H1 (cell line): ENCODE results near the gene LIAS.

ENCODE experiments used
- CBX8 ChIP-seq: fragments of 300-800, 300-1000 bp; sonication (generic); IDR thresholded peaks from 2 replicates; pipeline ENCODE4 v1.7.1; 2016; ENCODE audit warnings: low read depth, low read length, borderline replicate concordance
- CHD1 ChIP-seq: IDR thresholded peaks from 2 replicates; pipeline ENCODE4 v1.6.1; 2012; ENCODE audit warnings: low read depth, low read length, improper control_type of control experiment
- CHD2 ChIP-seq: IDR thresholded peaks from 2 replicates; pipeline ENCODE4 v1.6.1; 2012; ENCODE audit warnings: low read length, improper control_type of control experiment
- EP300 ChIP-seq, 2 experiments: IDR thresholded peaks; 1 replicate in 1 of 2; 2 replicates in 1 of 2; pipeline ENCODE4 v1.6.1; 2011 to 2012; ENCODE audit warnings: low read depth in 2 of 2, low read length in 2 of 2, mild to moderate bottlenecking in 2 of 2, borderline replicate concordance in 1 of 2, inconsistent platforms in 1 of 2, moderate library complexity in 1 of 2
- EZH2 ChIP-seq: fragments of 200-600 bp; sonication (generic); IDR thresholded peaks from 2 replicates; pipeline ENCODE4 v1.7.1; 2012; ENCODE audit warnings: low read depth, mild to moderate bottlenecking, moderate library complexity, low read length, inconsistent platforms; ENCODE audit not compliant: severe bottlenecking
- NRF1 ChIP-seq: IDR thresholded peaks from 2 replicates; pipeline ENCODE4 v1.6.1; 2011; ENCODE audit warnings: mild to moderate bottlenecking, low read depth, low read length, improper control_type of control experiment
- POLR2A ChIP-seq, 2 experiments: IDR thresholded peaks; 1 replicate in 1 of 2; 2 replicates in 1 of 2; pipeline ENCODE4 v1.6.1; 2011; ENCODE audit warnings: low read depth in 2 of 2, low read length in 2 of 2, mild to moderate bottlenecking in 2 of 2; ENCODE audit errors: control extremely low read depth in 1 of 2
- POLR2AphosphoS5 ChIP-seq: IDR thresholded peaks from 2 replicates; pipeline ENCODE4 v1.6.1; 2011; ENCODE audit warnings: low read depth, low read length
- TAF1 ChIP-seq: IDR thresholded peaks from 2 replicates; pipeline ENCODE4 v1.6.1; 2011; ENCODE audit warnings: mild to moderate bottlenecking, low read depth, low read length
- TEAD4 ChIP-seq: IDR thresholded peaks from 2 replicates; pipeline ENCODE4 v1.6.1; 2012; ENCODE audit warnings: low read depth, low read length, inconsistent platforms, mixed read lengths
- YY1 ChIP-seq: IDR thresholded peaks from 2 replicates; pipeline ENCODE4 v1.6.1; 2011; ENCODE audit warnings: low read depth, mild to moderate bottlenecking, low read length
- TF ChIP-seq, protein P1 (sequence below): IDR thresholded peaks from 2 replicates; pipeline ENCODE4 v1.6.1; 2011; ENCODE audit warnings: low read depth, mild to moderate bottlenecking, low read length; ENCODE audit not compliant: insufficient read depth
- TF ChIP-seq, protein P2 (sequence below), 3 experiments: IDR thresholded peaks; 1 replicate in 2 of 3; 2 replicates in 1 of 3; pipeline versions ENCODE4 v1.5.1 to v1.6.1; 2011; ENCODE audit warnings: low read length in 3 of 3, mild to moderate bottlenecking in 3 of 3, inconsistent platforms in 2 of 3, low read depth in 1 of 3, moderate library complexity in 1 of 3; ENCODE audit not compliant: insufficient read depth in 1 of 3; ENCODE audit errors: control extremely low read depth in 1 of 3
- TF ChIP-seq, protein P3 (sequence below): IDR thresholded peaks from 2 replicates; pipeline ENCODE4 v1.6.1; 2012; ENCODE audit warnings: inconsistent platforms

DNA sequence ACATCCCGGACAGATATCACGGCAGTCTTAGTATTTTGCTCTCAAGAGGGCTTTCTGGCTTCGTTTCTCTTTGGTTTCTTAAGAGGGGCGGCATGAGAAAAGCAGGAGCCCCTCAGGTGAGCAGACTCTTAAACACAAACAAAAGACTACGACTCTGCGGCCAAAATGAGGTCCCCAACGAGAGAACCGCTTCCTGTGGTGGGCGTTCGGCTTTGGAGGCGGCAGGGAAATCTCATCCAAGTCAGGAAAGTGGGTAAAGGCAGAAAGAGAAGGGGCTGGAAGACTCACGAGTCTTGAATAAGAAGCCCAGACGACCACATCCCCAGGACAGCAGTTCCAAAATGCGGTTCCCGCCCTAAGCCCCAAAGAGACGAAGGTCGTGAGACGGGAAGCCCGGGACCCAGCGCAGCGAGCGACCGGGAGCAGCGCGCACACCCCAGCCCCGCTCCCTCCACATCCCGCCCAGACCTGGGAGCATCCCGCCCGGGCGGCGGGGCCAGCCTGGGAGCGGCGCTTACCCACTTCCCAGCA, 68.0 kb downstream of the LIAS start:
- TF ChIP-seq TEAD4 (no peak), POLR2A (IDR thresholded peaks at IDR 0.05; ENCODE audit: control extremely low read depth in 1 of 2, low read depth in 2 of 2, low read length in 2 of 2) (no peak; a peak in 1 of 3 replicates), POLR2AphosphoS5 (no peak), CHD1 (no peak), CBX8 (no peak), EP300 (IDR thresholded peaks at IDR 0.05; ENCODE audit: borderline replicate concordance in 1 of 2, low read depth in 2 of 2, low read length in 2 of 2) (no peak), YY1 (no peak), EZH2 (no peak), TAF1 (no peak; the same call in 1 of the 2 replicates), NRF1 (no peak), CHD2 (no peak)
- TF ChIP-seq, protein P1, sequence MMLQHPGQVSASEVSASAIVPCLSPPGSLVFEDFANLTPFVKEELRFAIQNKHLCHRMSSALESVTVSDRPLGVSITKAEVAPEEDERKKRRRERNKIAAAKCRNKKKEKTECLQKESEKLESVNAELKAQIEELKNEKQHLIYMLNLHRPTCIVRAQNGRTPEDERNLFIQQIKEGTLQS = no peak
- TF ChIP-seq, protein P2, sequence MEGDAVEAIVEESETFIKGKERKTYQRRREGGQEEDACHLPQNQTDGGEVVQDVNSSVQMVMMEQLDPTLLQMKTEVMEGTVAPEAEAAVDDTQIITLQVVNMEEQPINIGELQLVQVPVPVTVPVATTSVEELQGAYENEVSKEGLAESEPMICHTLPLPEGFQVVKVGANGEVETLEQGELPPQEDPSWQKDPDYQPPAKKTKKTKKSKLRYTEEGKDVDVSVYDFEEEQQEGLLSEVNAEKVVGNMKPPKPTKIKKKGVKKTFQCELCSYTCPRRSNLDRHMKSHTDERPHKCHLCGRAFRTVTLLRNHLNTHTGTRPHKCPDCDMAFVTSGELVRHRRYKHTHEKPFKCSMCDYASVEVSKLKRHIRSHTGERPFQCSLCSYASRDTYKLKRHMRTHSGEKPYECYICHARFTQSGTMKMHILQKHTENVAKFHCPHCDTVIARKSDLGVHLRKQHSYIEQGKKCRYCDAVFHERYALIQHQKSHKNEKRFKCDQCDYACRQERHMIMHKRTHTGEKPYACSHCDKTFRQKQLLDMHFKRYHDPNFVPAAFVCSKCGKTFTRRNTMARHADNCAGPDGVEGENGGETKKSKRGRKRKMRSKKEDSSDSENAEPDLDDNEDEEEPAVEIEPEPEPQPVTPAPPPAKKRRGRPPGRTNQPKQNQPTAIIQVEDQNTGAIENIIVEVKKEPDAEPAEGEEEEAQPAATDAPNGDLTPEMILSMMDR (IDR thresholded peaks at IDR 0.05; ENCODE audit: control extremely low read depth in 1 of 3, insufficient read depth in 1 of 3, low read depth in 1 of 3, low read length in 3 of 3) = no peak
- TF ChIP-seq, protein P3, sequence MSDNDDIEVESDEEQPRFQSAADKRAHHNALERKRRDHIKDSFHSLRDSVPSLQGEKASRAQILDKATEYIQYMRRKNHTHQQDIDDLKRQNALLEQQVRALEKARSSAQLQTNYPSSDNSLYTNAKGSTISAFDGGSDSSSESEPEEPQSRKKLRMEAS = no peak
